ENCODE results near the gene AQP10.
"Not testable (repeated sequence)": the region's sequence is repeated elsewhere in the genome, so short reads cannot be mapped to it uniquely, and the experiment has no call there.

The AQP10 gene

GRCh38 chr1:154358519-154358918, 37.6 kb downstream of the AQP10 start:
- Mint-ChIP-seq H3K27me3 (peaks cover 27% of the 10 kb centered on the region), H3K4me3 (no peak overlapping the region), H3K27ac (no peak overlapping the region), H3K4me1 (peaks cover 12% of the 10 kb centered on the region), H3K9me3 (peaks cover 2% of the 10 kb centered on the region), H3K36me3 (peaks cover 1% of the 10 kb centered on the region)
- CTCF ChIA-PET = no interaction called here
- no peak for DNase-seq

GRCh38 chr1:154360288-154360687, 39.4 kb downstream of the AQP10 start:
- peaks cover 3% of the 10 kb centered on the region for H3K4me1 Mint-ChIP-seq
- no peak overlapping the region for H3K4me3 Mint-ChIP-seq
- peaks cover 1% of the 10 kb centered on the region for H3K36me3 Mint-ChIP-seq
- H3K27me3 Mint-ChIP-seq = peaks cover 26% of the 10 kb centered on the region
- H3K27ac Mint-ChIP-seq = no peak overlapping the region
- H3K9me3 Mint-ChIP-seq = peaks cover 2% of the 10 kb centered on the region
- DNase-seq = no peak
- CTCF ChIA-PET = interaction anchor here (1.3 kb wide), 1 partner anchor 83 kb away, joined by 4 read pairs; no protein-coding TSS in a partner anchor

GRCh38 chr1:154360881-154361280, 40.0 kb downstream of the AQP10 start:
- peaks cover 23% of the 10 kb centered on the region for H3K27me3 Mint-ChIP-seq
- not testable (repeated sequence) for H3K36me3 Mint-ChIP-seq, DNase-seq, H3K9me3 Mint-ChIP-seq, H3K4me1 Mint-ChIP-seq, H3K27ac Mint-ChIP-seq, H3K4me3 Mint-ChIP-seq
- CTCF ChIA-PET = interaction anchor here (1.0 to 1.3 kb wide), 3 partner anchors 8 to 84 kb away, joined by 3 to 4 read pairs (median 3); no protein-coding TSS in a partner anchor

GRCh38 chr1:154361357-154361756, 40.5 kb downstream of the AQP10 start:
- CTCF ChIA-PET = interaction anchor here (0.7 to 1.3 kb wide), 4 partner anchors 9 to 191 kb away, joined by 3 to 4 read pairs (median 3); no protein-coding TSS in a partner anchor
- H3K27me3 Mint-ChIP-seq = peaks cover 24% of the 10 kb centered on the region
- no peak for DNase-seq
- no peak overlapping the region for H3K27ac Mint-ChIP-seq
- no peak overlapping the region for H3K4me3 Mint-ChIP-seq
- peaks cover 1% of the 10 kb centered on the region for H3K36me3 Mint-ChIP-seq
- H3K9me3 Mint-ChIP-seq = peaks cover 2% of the 10 kb centered on the region
- H3K4me1 Mint-ChIP-seq = peaks cover 3% of the 10 kb centered on the region

GRCh38 chr1:154371436-154371835, 50.5 kb downstream of the AQP10 start:
- no peaks in the 10 kb centered on the region for H3K36me3 Mint-ChIP-seq
- H3K27me3 Mint-ChIP-seq = peaks cover 10% of the 10 kb centered on the region
- H3K4me3 Mint-ChIP-seq = no peak overlapping the region
- CTCF ChIA-PET = no interaction called here
- H3K27ac Mint-ChIP-seq = no peak overlapping the region
- peaks cover 9% of the 10 kb centered on the region for H3K4me1 Mint-ChIP-seq
- no peak for DNase-seq
- no peaks in the 10 kb centered on the region for H3K9me3 Mint-ChIP-seq

- H3K27ac Mint-ChIP-seq, CTCF ChIA-PET, H3K4me3 Mint-ChIP-seq, H3K4me1 Mint-ChIP-seq, H3K27me3 Mint-ChIP-seq, H3K9me3 Mint-ChIP-seq, H3K36me3 Mint-ChIP-seq: not testable (repeated sequence)
- peak; percentile 30 for DNase-seq
Measured at GRCh38 chr1:154373777-154374357, 53.0 kb downstream of the AQP10 start.

All from activated naive CD4-positive, alpha-beta T cell treated with anti-CD3 and anti-CD28 coated beads, Interleukin-2, amount 10 ng/mL, durations not matched to agents 7 days and 5 days (primary cell).